CD4-positive, CD25-positive, alpha-beta regulatory T cell (primary cell): ENCODE results near the gene MFSD2A. TPM values are rescaled to one million over a fixed set of nuclear protein-coding genes. Genes with fewer than 3 reads are reported as not detected.
"Not testable (repeated sequence)": the region's sequence is repeated elsewhere in the genome, so short reads cannot be mapped to it uniquely, and the experiment has no call there.

ENCODE experiments used
- ATAC-seq, 2 donors: fragments of 150-1000 bp; cut with Tn5 transposase; one replicate each; pipeline ENCODE4 v1.10.0; 2021; ENCODE audit warnings: low read depth in 2 of 2, moderate number of reproducible peaks in 2 of 2, moderate library complexity in 1 of 2
- DNase-seq, 3 donors: peaks; one replicate each; pipeline versions ENCODE4 v3.0.0 to v3.0.0-alpha.2; 2012 to 2022; ENCODE audit warnings: mixed read lengths in 1 of 3
- H3K27ac ChIP-seq: one replicate; pipeline ENCODE4 v1.7.0; 2013; ENCODE audit warnings: mild to moderate bottlenecking, low read length; ENCODE audit not compliant: insufficient read depth, poor library complexity, severe bottlenecking
- H3K27me3 ChIP-seq: one replicate; pipeline ENCODE4 v1.7.0; 2013; ENCODE audit warnings: low read length; ENCODE audit not compliant: control insufficient read depth, insufficient read depth
- H3K36me3 ChIP-seq: one replicate; pipeline ENCODE4 v1.7.0; 2013; ENCODE audit warnings: mild to moderate bottlenecking, low read length, moderate library complexity; ENCODE audit not compliant: control insufficient read depth, insufficient read depth
- H3K4me1 ChIP-seq: 2 replicates; pipeline ENCODE4 v1.7.0; 2013; ENCODE audit warnings: mild to moderate bottlenecking, low read length; ENCODE audit not compliant: insufficient read depth, control insufficient read depth, poor library complexity, severe bottlenecking
- H3K4me3 ChIP-seq: one replicate; pipeline ENCODE4 v1.7.0; 2013; ENCODE audit warnings: low read depth, mild to moderate bottlenecking, low read length, moderate library complexity
- H3K9me3 ChIP-seq, 2 experiments: 1 replicate in 1 of 2; 2 replicates in 1 of 2; pipeline ENCODE4 v1.7.0; 2013; ENCODE audit warnings: low read length in 2 of 2, mild to moderate bottlenecking in 1 of 2, moderate library complexity in 1 of 2; ENCODE audit not compliant: control insufficient read depth in 2 of 2
- H3K27ac Mint-ChIP-seq, 3 donors: one replicate each; pipeline ENCODE4 v1.8.0; 2020 to 2022; ENCODE audit warnings: mild to moderate bottlenecking in 3 of 3, mixed read lengths in 3 of 3, moderate library complexity in 2 of 3
- H3K27me3 Mint-ChIP-seq: one replicate; pipeline ENCODE4 v1.8.0; 2022; ENCODE audit warnings: mild to moderate bottlenecking, mixed read lengths
- H3K36me3 Mint-ChIP-seq: one replicate; pipeline ENCODE4 v1.8.0; 2020; ENCODE audit warnings: mixed read lengths
- H3K4me1 Mint-ChIP-seq, 4 donors: one replicate each; pipeline ENCODE4 v1.8.0; 2020 to 2022; ENCODE audit warnings: mixed read lengths in 4 of 4, mild to moderate bottlenecking in 1 of 4
- H3K4me3 Mint-ChIP-seq, 4 donors: one replicate each; pipeline ENCODE4 v1.8.0; 2020 to 2022; ENCODE audit warnings: mild to moderate bottlenecking in 4 of 4, mixed read lengths in 4 of 4, moderate library complexity in 3 of 4
- H3K9me3 Mint-ChIP-seq, 7 donors: one replicate each; pipeline ENCODE4 v1.8.0; 2020 to 2022; ENCODE audit warnings: mixed read lengths in 7 of 7, mild to moderate bottlenecking in 3 of 7, moderate library complexity in 2 of 7
- polyA plus RNA-seq, 4 donors: library from polyadenylated mRNA; unstranded; fragments of 300-500 nt; fragmentation: Illumina TruSeq; gene quantifications; one replicate each; pipeline ENCODE4 v1.2.3, GENCODE V29; 2021
- total RNA-seq: library from RNA; stranded (reverse); gene quantifications from one replicate; pipeline ENCODE4 v1.2.3, GENCODE V29; 2022

The MFSD2A gene
- total RNA-seq (3.7 TPM), polyA plus RNA-seq (under 1 TPM in 2 of 4 donors, not detected in 2; 0.27 to 0.39 TPM)

GRCh38 chr1:39954870-39955546, at the start of gene MFSD2A:
Gene MFSD2A, plus strand, starts transcription at chr1:39955145. Its CDS starts 148 bp downstream, at chr1:39955293.
- Mint-ChIP-seq H3K4me3 (peak within 1 kb of the TSS; percentile 86 to 99 (median 94)), H3K9me3 (no peaks in the 10 kb centered on the region), H3K27ac (peak within 1 kb of the TSS; percentile 54 to 88 (median 86)), H3K36me3 (no peaks in the 10 kb centered on the region), H3K4me1 (peaks cover 4 to 28% (median 14%) of the 10 kb centered on the region in 4 donors), H3K27me3 (peaks cover 8% of the 10 kb centered on the region)
- DNase-seq (peak; percentile 78 to 91 (median 82)), ATAC-seq (peak; percentile 95 to 97)
- H3K4me1 ChIP-seq, result peaks cover 21% of the 10 kb centered on the region
- no peaks in the 10 kb centered on the region for H3K36me3 ChIP-seq
- H3K4me3 ChIP-seq, result peak within 1 kb of the TSS; percentile 70
- no peaks in the 10 kb centered on the region for H3K9me3 ChIP-seq
- H3K27ac ChIP-seq, result peak within 1 kb of the TSS; percentile 33
- no peaks in the 10 kb centered on the region for H3K27me3 ChIP-seq

GRCh38 chr1:39905172-39905571, 49.8 kb upstream of the MFSD2A start:
- DNase-seq (no peak), ATAC-seq (no peak)
- Histone ChIP-seq H3K9me3 (peaks cover 8 to 10% of the 10 kb centered on the region in 2 experiments), H3K27ac (no peak overlapping the region), H3K36me3 (no peaks in the 10 kb centered on the region), H3K4me3 (no peak overlapping the region), H3K4me1 (peaks cover 17% of the 10 kb centered on the region), H3K27me3 (peaks cover 23% of the 10 kb centered on the region)
- H3K27ac Mint-ChIP-seq, result no peak overlapping the region
- H3K36me3 Mint-ChIP-seq, result peaks cover 8% of the 10 kb centered on the region
- H3K27me3 Mint-ChIP-seq, result peaks cover 69% of the 10 kb centered on the region
- H3K4me3 Mint-ChIP-seq, result no peak overlapping the region
- peaks cover 0 to 7% (median 1%) of the 10 kb centered on the region in 4 donors for H3K4me1 Mint-ChIP-seq
- peaks cover 0 to 17% (median 5%) of the 10 kb centered on the region in 7 donors for H3K9me3 Mint-ChIP-seq

GRCh38 chr1:39907528-39908453, 47.2 kb upstream of the MFSD2A start:
- DNase-seq, result no peak
- no peak for ATAC-seq
- Histone ChIP-seq H3K27ac (no peak overlapping the region), H3K27me3 (peaks cover 20% of the 10 kb centered on the region), H3K36me3 (no peaks in the 10 kb centered on the region), H3K4me1 (no peaks in the 10 kb centered on the region), H3K9me3 (peaks cover 8 to 10% of the 10 kb centered on the region in 2 experiments), H3K4me3 (no peak overlapping the region)
- H3K36me3 Mint-ChIP-seq, result peaks cover 8% of the 10 kb centered on the region
- H3K4me1 Mint-ChIP-seq, result no peaks in the 10 kb centered on the region
- H3K9me3 Mint-ChIP-seq, result peaks cover 0 to 17% (median 5%) of the 10 kb centered on the region in 7 donors
- no peak overlapping the region for H3K4me3 Mint-ChIP-seq
- H3K27ac Mint-ChIP-seq, result no peak overlapping the region
- peaks cover 63% of the 10 kb centered on the region for H3K27me3 Mint-ChIP-seq

- Histone ChIP-seq H3K27ac (no peak overlapping the region), H3K9me3 (peaks cover 8 to 10% of the 10 kb centered on the region in 2 experiments), H3K36me3 (no peaks in the 10 kb centered on the region), H3K4me3 (no peak overlapping the region), H3K4me1 (no peaks in the 10 kb centered on the region), H3K27me3 (peaks cover 14% of the 10 kb centered on the region)
- DNase-seq (no peak), ATAC-seq (no peak)
- Mint-ChIP-seq H3K4me3 (no peak overlapping the region), H3K27me3 (peaks cover 56% of the 10 kb centered on the region), H3K27ac (no peak overlapping the region), H3K9me3 (peaks cover 0 to 17% (median 5%) of the 10 kb centered on the region in 7 donors), H3K4me1 (no peaks in the 10 kb centered on the region), H3K36me3 (peaks cover 8% of the 10 kb centered on the region)
Observed at GRCh38 chr1:39908534-39908933, 46.4 kb upstream of the MFSD2A start.

GRCh38 chr1:39910263-39910662, 44.7 kb upstream of the MFSD2A start:
- Histone ChIP-seq H3K4me3 (no peak overlapping the region), H3K27me3 (peaks cover 10% of the 10 kb centered on the region), H3K4me1 (no peaks in the 10 kb centered on the region), H3K36me3 (no peaks in the 10 kb centered on the region), H3K27ac (no peak overlapping the region), H3K9me3 (peaks cover 8 to 10% of the 10 kb centered on the region in 2 experiments)
- ATAC-seq (no peak), DNase-seq (no peak)
- Mint-ChIP-seq H3K27me3 (peaks cover 43% of the 10 kb centered on the region), H3K36me3 (peaks cover 8% of the 10 kb centered on the region), H3K4me1 (no peaks in the 10 kb centered on the region), H3K27ac (no peak overlapping the region), H3K4me3 (no peak overlapping the region), H3K9me3 (peaks cover 0 to 17% (median 5%) of the 10 kb centered on the region in 7 donors)

- not testable (repeated sequence) for H3K9me3 Mint-ChIP-seq, H3K27me3 ChIP-seq, DNase-seq, H3K4me3 ChIP-seq, H3K27ac ChIP-seq, H3K27ac Mint-ChIP-seq, ATAC-seq, H3K36me3 ChIP-seq, H3K4me3 Mint-ChIP-seq, H3K4me1 ChIP-seq, H3K36me3 Mint-ChIP-seq, H3K4me1 Mint-ChIP-seq, H3K9me3 ChIP-seq
- H3K27me3 Mint-ChIP-seq, result peaks cover 27% of the 10 kb centered on the region
Observed at GRCh38 chr1:39913136-39913535, 41.8 kb upstream of the MFSD2A start.

GRCh38 chr1:39915499-39916129, 39.3 kb upstream of the MFSD2A start:
- peaks cover 0 to 3% (median 0%) of the 10 kb centered on the region in 7 donors for H3K9me3 Mint-ChIP-seq
- no peak overlapping the region for H3K4me3 Mint-ChIP-seq
- ATAC-seq (no peak), DNase-seq (no peak)
- H3K27me3 ChIP-seq, result no peaks in the 10 kb centered on the region
- H3K27me3 Mint-ChIP-seq, result peaks cover 22% of the 10 kb centered on the region
- H3K36me3 Mint-ChIP-seq, result no peaks in the 10 kb centered on the region
- no peak overlapping the region for H3K27ac ChIP-seq
- no peaks in the 10 kb centered on the region for H3K4me1 Mint-ChIP-seq
- no peak overlapping the region for H3K4me3 ChIP-seq
- no peaks in the 10 kb centered on the region for H3K36me3 ChIP-seq
- peak overlapping the region in 1 of 3 donors; percentile 69 for H3K27ac Mint-ChIP-seq
- no peaks in the 10 kb centered on the region for H3K4me1 ChIP-seq
- no peaks in the 10 kb centered on the region for H3K9me3 ChIP-seq
